Aorta (tissue), 5 donors: Measurements from ENCODE around the gene TRPM7. TPM values are rescaled to one million over a fixed set of nuclear protein-coding genes. Genes with fewer than 3 reads are reported as not detected.
"Not testable (repeated sequence)": the region's sequence is repeated elsewhere in the genome, so short reads cannot be mapped to it uniquely, and the experiment has no call there.

Experiments used
- ATAC-seq: fragments of 200-7000 bp; cut with Tn5 transposase; one replicate; pipeline ENCODE4 v1.9.1; 2022; ENCODE audit warnings: moderate library complexity; ENCODE audit not compliant: low FRiP score
- DNase-seq, 2 donors: peaks; one replicate each; pipeline ENCODE4 v3.0.0-alpha.2; 2020
- H3K27ac ChIP-seq, 2 donors: one replicate each; pipeline ENCODE4 v1.5.1; 2013; ENCODE audit warnings: low read length in 2 of 2, mild to moderate bottlenecking in 2 of 2, moderate library complexity in 2 of 2, control low read depth in 1 of 2, inconsistent platforms in 1 of 2, low read depth in 1 of 2
- H3K27me3 ChIP-seq, 2 donors: one replicate each; pipeline ENCODE4 v1.6.1; 2013; ENCODE audit warnings: control low read depth in 1 of 2, low read length in 1 of 2, mild to moderate bottlenecking in 1 of 2, moderate library complexity in 1 of 2; ENCODE audit not compliant: insufficient read depth in 2 of 2, control insufficient read depth in 1 of 2
- H3K36me3 ChIP-seq, 2 donors: one replicate each; pipeline ENCODE4 v1.6.1; 2013; ENCODE audit warnings: control low read depth in 1 of 2, low read length in 1 of 2, mild to moderate bottlenecking in 1 of 2; ENCODE audit not compliant: insufficient read depth in 2 of 2, control insufficient read depth in 1 of 2
- H3K4me1 ChIP-seq, 2 donors: one replicate each; pipeline ENCODE4 v1.6.1; 2013; ENCODE audit warnings: low read length in 2 of 2, control low read depth in 1 of 2, mild to moderate bottlenecking in 1 of 2, moderate library complexity in 1 of 2; ENCODE audit not compliant: insufficient read depth in 2 of 2, control insufficient read depth in 1 of 2
- H3K4me3 ChIP-seq, 2 donors: one replicate each; pipeline ENCODE4 v1.5.1; 2013; ENCODE audit warnings: low read length in 2 of 2, control low read depth in 1 of 2, mild to moderate bottlenecking in 1 of 2
- H3K9me3 ChIP-seq: one replicate; pipeline ENCODE4 v1.6.1; 2013; ENCODE audit warnings: mild to moderate bottlenecking, low read length; ENCODE audit not compliant: control insufficient read depth
- WGBS, 2 donors: extraction: QIAGEN DNeasy Blood & Tissue Kit; methylation state at CpG; one replicate each; pipeline ENCODE4 v1.1.7; 2013; 5-methylcytosine and 5-hydroxymethylcytosine counted together
- intact Hi-C, 2 donors: fragments of 100-400 bp; cut with DNase I; formaldehyde crosslinking; loops; one replicate each; pipeline versions ENCODE4 v1.14.2 to v1.15.0; 2022
- polyA plus RNA-seq, 2 donors: library from polyadenylated mRNA; stranded (reverse); fragments of 200-250 nt; gene quantifications; one replicate each; pipeline ENCODE4 v1.2.3, GENCODE V29; 2013
- total RNA-seq, 2 donors: library from RNA; stranded (reverse); fragmentation: NEBNext Ultra II Directional; extraction: Animal tissue kit (Norgen Biotek cat#: 25700); gene quantifications; one replicate each; pipeline ENCODE4 v1.2.1, GENCODE V29; 2021
- donor health status: healthy with polysubstance abuse.
- donor health status: Bipolar disorder and iron deficiency.
- donor health status: DM: no; HTN: no; CAD: no.
- donor health status: DM: no; HTN: no; CAD: no.
- donor health status: DM: yes; HTN: yes; CAD: no.

TRPM7 gene
- total and polyA plus RNA-seq, 4 donors, result 11.4 to 57.1 (median 30.8) TPM

DNA sequence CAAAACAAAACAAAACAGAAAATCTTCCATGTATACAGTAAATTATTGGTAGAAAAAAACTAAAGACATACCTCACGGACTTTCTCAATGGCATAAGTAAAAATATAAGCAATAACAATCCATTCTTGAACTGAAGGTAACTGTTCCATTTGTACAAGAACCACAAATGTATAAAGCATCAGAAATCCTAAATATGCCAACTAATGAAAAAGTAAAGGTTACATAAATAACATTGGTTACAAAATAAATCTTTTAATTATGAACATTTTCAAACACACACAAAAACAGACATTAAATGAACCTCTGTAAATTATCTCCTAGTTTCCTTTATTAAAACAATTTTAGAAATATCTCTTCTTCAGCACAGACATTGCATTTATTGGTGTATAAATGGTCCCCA lies 79.5 kb downstream of the TRPM7 start:
- intact Hi-C loops, result no loop called here
- Histone ChIP-seq H3K4me1 (no peaks in the 10 kb centered on the region), H3K4me3 (no peak overlapping the region), H3K27ac (no peak overlapping the region), H3K27me3 (no peaks in the 10 kb centered on the region), H3K36me3 (no peaks in the 10 kb centered on the region), H3K9me3 (no peaks in the 10 kb centered on the region)
- 93 to 100% methylated on average over 1 of the region's 1 CpG for WGBS, 2 donors
- no peak for ATAC-seq
- DNase-seq, result no peak

DNA sequence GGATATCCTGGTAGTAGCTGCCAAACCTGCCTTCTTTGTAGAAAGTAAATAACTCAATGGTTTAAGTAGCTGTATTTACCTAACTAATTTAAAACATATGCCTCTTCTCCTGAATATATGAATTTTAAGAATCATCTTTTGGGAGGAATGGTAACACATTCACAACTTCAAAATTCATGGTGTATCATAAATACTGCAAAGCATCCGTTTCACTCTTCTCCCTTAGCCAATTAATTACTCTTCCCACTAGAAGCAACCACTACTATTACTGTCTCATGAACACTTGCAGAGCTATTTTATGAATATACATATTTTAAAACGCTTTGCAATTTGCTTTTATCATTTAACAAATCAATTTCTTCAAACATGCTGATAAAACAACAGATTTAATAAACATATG lies 81.1 kb downstream of the TRPM7 start:
- Histone ChIP-seq H3K27me3 (no peaks in the 10 kb centered on the region), H3K9me3 (no peaks in the 10 kb centered on the region), H3K4me1 (no peaks in the 10 kb centered on the region), H3K36me3 (no peaks in the 10 kb centered on the region), H3K27ac (no peak overlapping the region), H3K4me3 (no peak overlapping the region)
- WGBS, 2 donors, result 83 to 88% methylated on average over 2 of the region's 2 CpGs
- intact Hi-C loops, result no loop called here
- ATAC-seq, result no peak
- DNase-seq, result no peak

DNA sequence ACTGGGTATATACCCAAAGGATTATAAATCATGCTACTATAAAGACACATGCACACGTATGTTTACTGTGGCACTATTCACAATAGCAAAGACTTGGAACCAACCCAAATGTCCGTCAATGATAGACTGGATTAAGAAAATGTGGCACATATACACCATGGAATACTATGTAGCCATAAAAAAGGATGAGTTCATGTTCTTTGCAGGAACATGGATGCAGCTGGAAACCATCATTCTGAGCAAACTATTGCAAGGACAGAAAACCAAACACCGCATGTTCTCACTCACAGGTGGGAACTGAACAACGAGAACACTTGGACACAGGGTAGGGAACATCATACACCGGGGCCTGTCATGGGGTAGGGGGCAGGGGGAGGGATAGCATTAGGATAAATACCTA lies 84.6 kb downstream of the TRPM7 start:
- WGBS, 2 donors, result 90 to 95% methylated on average over 4 to 5 of the region's 5 CpGs
- ATAC-seq, H3K36me3 ChIP-seq: not testable (repeated sequence)

DNA sequence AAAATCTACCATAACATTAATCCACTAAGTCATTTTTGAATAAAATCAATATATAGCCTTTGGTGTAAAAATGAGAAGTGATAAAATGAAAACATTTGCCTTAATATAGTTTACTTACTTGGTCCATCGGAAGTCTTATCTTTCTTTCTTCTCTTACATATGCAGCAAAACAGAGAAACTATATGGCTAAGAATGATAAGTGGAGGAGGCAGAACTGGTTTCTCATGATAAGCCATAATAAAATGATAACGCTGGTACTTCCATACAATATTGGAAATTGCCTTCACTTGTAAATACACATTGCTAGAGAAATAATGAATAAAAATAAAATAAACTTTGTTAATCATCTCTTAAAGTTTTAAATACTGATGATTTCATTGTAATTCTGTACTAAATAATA lies 92.3 kb downstream of the TRPM7 start:
- Histone ChIP-seq H3K4me3 (no peak overlapping the region), H3K27me3 (no peaks in the 10 kb centered on the region), H3K4me1 (no peaks in the 10 kb centered on the region), H3K36me3 (peaks cover 0 to 4% of the 10 kb centered on the region in 2 donors), H3K27ac (no peak overlapping the region), H3K9me3 (no peaks in the 10 kb centered on the region)
- intact Hi-C loops, result no loop called here
- 91 to 97% methylated on average over 2 of the region's 2 CpGs for WGBS, 2 donors
- no peak for ATAC-seq
- no peak for DNase-seq

More for the DNA sequence above, 84.6 kb downstream of the TRPM7 start:
- H3K27me3 ChIP-seq, H3K4me3 ChIP-seq, DNase-seq, intact Hi-C loops, H3K4me1 ChIP-seq, H3K9me3 ChIP-seq, H3K27ac ChIP-seq: not testable (repeated sequence)

DNA sequence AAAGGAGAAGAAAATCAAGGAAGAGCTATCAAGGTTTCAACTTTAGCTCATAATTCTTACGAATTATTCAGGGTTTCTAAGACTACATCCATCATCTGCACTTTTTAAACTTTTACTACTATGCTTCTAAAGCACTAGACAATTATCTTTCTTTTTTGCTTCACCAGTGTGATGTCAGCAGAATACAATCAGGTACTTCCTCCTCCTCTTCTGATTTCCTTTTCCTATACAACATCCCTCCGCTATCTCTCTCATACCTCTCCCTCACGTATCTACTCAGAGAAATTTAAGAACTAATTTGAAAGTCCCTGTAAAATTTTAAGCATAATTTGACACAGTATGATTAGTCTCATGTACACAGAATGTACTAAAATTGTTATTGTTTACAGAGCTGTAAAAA lies 92.8 kb downstream of the TRPM7 start:
- Histone ChIP-seq H3K27me3 (no peaks in the 10 kb centered on the region), H3K36me3 (peaks cover 0 to 4% of the 10 kb centered on the region in 2 donors), H3K27ac (no peak overlapping the region), H3K4me1 (no peaks in the 10 kb centered on the region), H3K4me3 (no peak overlapping the region), H3K9me3 (no peaks in the 10 kb centered on the region)
- DNase-seq (no peak), ATAC-seq (no peak)
- intact Hi-C loops, result no loop called here
- 88 to 89% methylated on average over 3 of the region's 3 CpGs for WGBS, 2 donors

DNA sequence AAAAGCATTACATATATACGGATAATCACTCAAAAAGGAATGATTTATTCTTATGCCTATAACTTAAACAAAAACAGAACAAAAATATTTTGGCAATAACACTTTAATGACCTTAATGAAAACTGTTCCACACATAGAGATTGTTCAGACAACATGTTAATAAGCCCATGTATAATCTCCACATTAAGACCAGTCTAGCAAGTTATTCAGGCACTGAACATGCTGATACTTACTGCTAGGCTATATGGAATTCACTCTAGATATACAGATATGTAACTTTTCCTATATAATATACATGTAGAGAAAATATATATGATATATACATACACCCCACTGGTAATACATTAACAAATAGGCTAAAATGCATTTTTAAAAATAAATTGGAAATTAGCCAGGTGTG lies 96.3 kb downstream of the TRPM7 start:
- DNase-seq (no peak), ATAC-seq (no peak)
- intact Hi-C loops, result no loop called here
- WGBS, 2 donors, result 84 to 90% methylated on average over 1 of the region's 1 CpG
- Histone ChIP-seq H3K4me1 (no peaks in the 10 kb centered on the region), H3K36me3 (peaks cover 0 to 4% of the 10 kb centered on the region in 2 donors), H3K27me3 (no peaks in the 10 kb centered on the region), H3K27ac (no peak overlapping the region), H3K4me3 (no peak overlapping the region), H3K9me3 (no peaks in the 10 kb centered on the region)

DNA sequence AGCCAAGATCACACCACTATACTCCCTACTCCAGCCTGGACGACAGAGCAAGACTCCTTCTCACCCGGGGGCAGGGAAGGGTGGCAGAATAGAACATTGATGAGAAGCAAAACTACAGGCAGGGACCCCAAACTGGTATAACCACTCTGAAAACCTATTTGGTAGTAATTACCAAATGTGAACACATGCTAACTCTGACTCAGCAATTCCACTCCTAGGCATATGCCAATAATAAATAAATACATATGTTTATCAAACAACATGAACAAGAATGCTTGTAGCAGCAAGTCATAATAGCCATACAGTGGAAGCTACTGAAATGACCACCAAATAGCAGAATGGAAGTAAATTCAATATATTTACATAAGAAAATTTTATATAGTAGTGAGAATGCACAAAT lies 109.1 kb downstream of the TRPM7 start:
- 91 to 94% methylated on average over 2 of the region's 2 CpGs for WGBS, 2 donors
- no peak for ATAC-seq

DNA sequence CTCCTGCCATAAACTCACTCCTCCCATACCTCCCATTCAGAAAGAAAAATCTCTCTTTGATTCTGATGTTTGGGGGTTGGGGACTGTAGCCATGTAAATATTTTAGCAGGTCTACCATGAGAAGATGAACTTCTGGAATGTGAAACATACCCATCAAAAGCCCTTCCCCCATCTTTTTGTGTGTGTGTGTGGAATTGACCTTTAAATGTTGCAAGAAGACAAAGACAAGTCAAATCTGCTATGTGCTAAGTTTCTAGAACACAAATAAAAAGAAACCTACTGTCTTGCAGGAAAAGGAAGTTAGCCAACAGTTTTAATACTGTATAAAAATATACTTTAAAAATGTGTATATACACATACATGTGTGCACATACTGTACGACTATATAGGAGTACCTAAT lies 110.4 kb downstream of the TRPM7 start:
- H3K4me3 ChIP-seq, result no peak overlapping the region
- no peaks in the 10 kb centered on the region for H3K4me1 ChIP-seq
- no peaks in the 10 kb centered on the region for H3K9me3 ChIP-seq
- DNase-seq (no peak), ATAC-seq (no peak)
- 80 to 86% methylated on average over 1 of the region's 1 CpG for WGBS, 2 donors
- no peaks in the 10 kb centered on the region for H3K27me3 ChIP-seq
- no peak overlapping the region for H3K27ac ChIP-seq
- H3K36me3 ChIP-seq, result peaks cover 0 to 6% of the 10 kb centered on the region in 2 donors
- intact Hi-C loops, result loop anchor here in 1 of 2 donors (10.0 kb wide), 1 partner anchor 81 kb away; no protein-coding TSS in a partner anchor

More for the DNA sequence above, 109.1 kb downstream of the TRPM7 start:
- no peaks in the 10 kb centered on the region for H3K9me3 ChIP-seq
- H3K4me3 ChIP-seq, result no peak overlapping the region
- H3K27ac ChIP-seq, result no peak overlapping the region
- no peak for DNase-seq
- no peaks in the 10 kb centered on the region for H3K4me1 ChIP-seq
- H3K36me3 ChIP-seq, result peaks cover 0 to 3% of the 10 kb centered on the region in 2 donors
- no peaks in the 10 kb centered on the region for H3K27me3 ChIP-seq
- intact Hi-C loops, result loop anchor here in 1 of 2 donors (10.0 kb wide), 1 partner anchor 83 kb away; no protein-coding TSS in a partner anchor

DNA sequence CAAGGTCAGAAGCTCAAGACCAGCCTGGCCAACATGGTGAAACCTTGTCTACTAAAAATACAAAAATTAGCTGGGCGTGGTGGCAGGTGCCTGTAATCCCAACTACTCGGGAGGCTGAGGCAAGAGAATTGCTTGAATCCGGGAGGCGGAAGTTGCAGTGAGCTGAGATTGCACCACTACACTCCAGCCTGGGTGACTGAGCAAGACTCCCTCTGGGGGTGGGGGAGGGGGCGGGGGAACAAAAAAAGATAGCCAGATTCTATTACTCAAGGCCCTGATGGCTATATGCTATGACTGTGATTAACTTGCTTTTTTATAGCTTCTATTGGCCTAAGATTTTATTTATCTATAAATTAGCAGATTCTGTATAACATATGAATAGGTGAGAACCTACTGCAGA lies 112.8 kb downstream of the TRPM7 start:
- not testable (repeated sequence) for H3K27me3 ChIP-seq, H3K4me3 ChIP-seq, H3K27ac ChIP-seq, DNase-seq, H3K36me3 ChIP-seq, H3K9me3 ChIP-seq, H3K4me1 ChIP-seq, ATAC-seq
- 91 to 99% methylated on average over 5 of the region's 5 CpGs for WGBS, 2 donors
- intact Hi-C loops, result loop anchor here in 1 of 2 donors (10.0 kb wide), 1 partner anchor 79 kb away; no protein-coding TSS in a partner anchor
